ENCODE results near the gene IQCK.
"Not testable (repeated sequence)": the region's sequence is repeated elsewhere in the genome, so short reads cannot be mapped to it uniquely, and the experiment has no call there.

The IQCK gene

DNA sequence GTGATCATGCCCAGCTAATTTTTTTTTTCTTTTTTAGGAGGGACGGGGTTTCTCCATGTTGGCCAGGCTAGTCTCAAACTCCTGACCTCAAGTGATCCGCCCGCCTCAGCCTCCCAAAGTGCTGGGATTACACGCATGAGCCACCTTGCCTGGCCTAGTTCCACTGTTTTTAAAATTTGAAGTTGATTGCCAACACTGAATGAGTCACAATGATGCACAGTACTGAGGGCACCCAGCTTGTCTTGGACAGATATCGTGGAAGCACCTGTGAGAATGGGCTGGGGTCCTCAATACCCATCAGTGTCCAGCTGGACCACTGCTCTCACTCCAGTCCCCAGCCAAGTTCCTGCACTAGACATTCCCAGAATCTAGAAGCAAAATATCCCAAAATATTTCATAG, 2.5 kb upstream of the IQCK start:
- intact Hi-C loops (cut with DNase I): loop anchor here (5.0 kb wide), 2 partner anchors 158 to 167 kb away; partner anchors contain the start of genes GPRC5B and VPS35L
- no peak for DNase-seq

DNA sequence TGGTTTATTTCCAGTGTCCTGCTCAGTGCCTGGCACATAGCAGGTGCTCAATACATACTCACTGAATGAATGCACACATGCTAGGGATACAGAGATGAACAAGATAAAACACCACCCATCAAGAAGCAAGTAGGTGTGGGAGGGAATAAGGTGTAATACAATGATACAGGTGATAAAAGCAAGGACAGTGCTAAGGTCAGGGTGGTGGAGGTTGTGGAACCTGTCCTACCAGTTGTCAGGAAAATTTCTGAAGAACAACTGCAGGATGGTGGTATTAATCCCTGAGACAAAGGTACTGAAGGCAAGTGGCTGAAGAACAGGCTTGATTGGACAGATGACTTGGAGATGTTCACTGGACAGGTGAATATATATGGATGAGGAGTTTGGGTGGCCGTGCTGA, 1.9 kb upstream of the IQCK start:
- intact Hi-C loops (cut with DNase I): loop anchor here (5.0 kb wide), 2 partner anchors 159 to 166 kb away; partner anchors contain the start of genes GPRC5B and VPS35L
- no peak for DNase-seq

DNA sequence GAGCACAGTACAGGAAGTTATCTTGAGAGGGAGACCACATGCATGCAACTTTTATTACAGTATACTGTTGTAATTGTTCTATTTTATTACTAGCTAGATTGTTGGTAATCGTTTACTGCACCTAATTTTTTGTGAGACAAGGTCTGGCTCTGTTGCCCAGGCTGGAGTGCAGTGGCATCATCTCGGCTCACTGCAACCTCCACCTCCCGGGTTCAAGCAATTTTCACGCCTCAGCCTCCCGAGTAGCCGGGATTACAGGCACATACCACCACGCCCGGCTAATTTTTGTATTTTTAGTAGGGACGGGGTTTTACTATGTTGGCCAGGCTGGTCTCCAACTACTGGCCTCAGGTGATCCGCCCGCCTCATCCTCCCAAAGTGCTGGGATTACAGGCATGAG, 1.3 kb upstream of the IQCK start:
- intact Hi-C loops (cut with DNase I): loop anchor here (5.0 kb wide), 2 partner anchors 159 to 166 kb away; partner anchors contain the start of genes GPRC5B and VPS35L
- DNase-seq: not testable (repeated sequence)

DNA sequence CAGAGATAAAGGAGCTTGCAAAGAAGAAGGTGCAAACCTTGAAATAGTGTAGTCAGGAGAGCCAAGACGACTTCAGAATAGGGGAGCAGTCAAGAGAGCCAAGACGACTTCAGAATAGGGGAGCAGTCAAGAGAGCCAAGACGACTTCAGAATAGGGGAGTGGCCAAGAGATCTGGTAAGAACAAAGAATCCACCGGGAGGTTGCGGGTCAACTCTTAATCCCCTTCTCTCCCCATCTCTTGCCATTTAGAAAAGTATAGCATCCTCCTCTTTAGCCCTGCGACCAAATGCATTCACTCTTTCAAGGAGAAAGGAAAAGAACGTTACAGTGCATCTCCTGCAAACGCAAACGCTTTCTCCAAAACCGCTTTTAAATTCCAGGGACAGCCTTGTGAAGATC, 757 bp upstream of the IQCK start:
- DNase-seq: no peak
- intact Hi-C loops (cut with DNase I): loop anchor here (5.0 kb wide), 2 partner anchors 160 to 165 kb away; partner anchors contain the start of genes GPRC5B and VPS35L

DNA sequence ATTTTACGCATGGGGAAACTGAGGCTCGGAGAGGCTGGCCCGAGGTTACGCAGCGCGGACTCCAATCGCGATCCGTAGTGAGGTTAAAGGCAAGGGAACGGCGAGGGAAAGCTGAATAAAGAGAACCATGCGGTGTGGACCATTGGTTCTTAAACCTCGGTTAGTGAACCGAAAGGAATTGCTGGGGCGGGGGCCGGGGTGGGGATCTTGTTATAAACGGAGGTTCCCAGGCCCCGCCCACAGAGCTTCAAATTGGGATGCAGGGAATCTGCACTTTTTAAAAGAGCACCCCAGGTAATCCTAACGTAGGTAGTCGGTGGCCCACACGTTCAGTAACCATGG, 524 bp downstream of the IQCK start:
- intact Hi-C loops (cut with DNase I): loop anchor here (5.0 kb wide), 2 partner anchors 161 to 164 kb away; partner anchors contain the start of genes GPRC5B and VPS35L
- peak in 2 of 10 donors; percentile 45 to 77 for DNase-seq

DNA sequence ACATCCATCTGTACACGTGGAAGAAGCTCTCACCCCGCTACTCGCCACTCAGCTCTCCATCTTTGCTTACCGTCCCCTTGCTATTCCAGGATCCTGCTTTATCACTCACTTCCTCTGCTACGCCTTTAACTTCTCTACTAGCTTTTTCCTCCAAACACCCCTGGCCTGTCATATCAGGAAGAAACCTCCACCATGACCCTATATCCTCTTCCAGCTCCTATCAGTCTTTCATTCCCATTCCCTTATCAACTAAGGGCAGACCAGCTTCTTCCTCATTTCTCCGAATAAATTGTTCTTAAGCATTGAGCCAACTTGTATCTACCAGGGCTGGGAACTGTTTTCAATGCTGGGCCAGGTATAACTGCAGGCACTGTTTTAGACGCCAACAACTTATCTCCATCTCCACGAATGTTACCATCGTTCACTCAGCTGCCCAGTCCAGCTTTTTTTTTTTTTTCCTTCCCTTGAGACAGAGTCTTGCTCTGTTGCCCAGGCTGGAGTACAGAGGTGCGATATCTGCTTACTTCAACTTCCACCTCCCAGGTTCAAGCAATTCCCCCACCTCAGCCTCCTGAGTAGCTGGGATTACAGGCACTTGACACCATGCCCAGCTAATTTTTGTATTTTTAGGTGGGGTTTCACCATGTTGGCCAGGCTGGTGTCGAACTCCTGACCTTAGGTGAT, 4.3 kb downstream of the IQCK start:
- DNase-seq: no peak

DNA sequence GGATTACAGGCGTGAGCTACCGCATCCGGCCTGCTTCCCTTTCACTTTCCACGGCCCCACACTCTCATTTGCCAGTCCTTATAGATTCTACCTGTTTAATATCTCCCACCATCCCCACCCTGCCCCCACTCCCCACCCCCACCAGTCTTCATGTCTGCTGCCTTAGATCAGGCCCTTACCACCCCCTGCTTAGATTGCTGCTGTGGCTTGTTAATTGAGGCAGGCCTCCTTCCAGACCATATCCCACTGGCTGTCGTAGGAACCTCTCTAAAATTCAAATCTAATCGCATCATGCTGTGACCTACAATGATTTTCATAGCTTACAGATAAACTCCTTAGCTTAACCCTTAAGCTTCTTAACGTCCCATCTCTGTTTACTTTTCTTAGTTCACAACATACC, 4.9 kb downstream of the IQCK start:
- intact Hi-C loops (cut with DNase I): no loop called here
- no peak for DNase-seq

More for the DNA sequence above, 4.3 kb downstream of the IQCK start:
- intact Hi-C loops (cut with DNase I): no loop called here

DNA sequence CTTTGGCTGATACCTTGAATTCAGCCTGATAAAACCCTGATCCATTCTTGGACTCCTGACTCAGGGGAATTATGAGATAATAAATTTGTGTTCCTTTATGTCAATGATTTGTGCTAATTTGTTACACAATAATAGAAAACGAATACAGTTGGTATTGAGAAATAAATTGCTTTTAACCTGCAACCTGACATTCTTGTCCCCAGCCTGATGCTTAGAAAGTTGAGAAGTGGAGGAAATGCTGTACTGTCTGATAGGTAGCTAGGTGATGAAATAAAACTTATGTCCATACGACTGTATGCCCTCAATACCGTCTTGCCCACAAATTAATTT, 10.5 kb downstream of the IQCK start:
- no peak for DNase-seq
- intact Hi-C loops (cut with DNase I): no loop called here

DNA sequence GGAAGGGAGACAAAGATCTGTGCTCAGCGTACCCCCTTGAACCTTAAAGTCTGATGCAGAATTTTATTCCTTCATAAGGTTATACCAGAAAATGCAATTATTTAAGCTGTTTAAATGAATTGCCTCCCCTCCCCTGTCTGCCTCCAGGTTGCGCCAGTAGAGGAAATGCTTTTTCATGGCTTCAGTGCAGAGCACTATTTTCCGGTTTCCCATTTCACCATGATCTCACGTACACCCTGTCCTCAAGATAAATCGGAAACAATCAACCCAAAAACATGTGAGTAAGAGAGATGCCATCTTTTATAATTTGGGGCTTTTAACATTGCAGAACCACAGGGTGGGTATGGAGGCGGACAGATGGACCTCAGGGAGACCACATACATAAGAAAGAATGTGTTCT, 15.5 kb downstream of the IQCK start:
- intact Hi-C loops (cut with DNase I): no loop called here
- no peak for DNase-seq

DNA sequence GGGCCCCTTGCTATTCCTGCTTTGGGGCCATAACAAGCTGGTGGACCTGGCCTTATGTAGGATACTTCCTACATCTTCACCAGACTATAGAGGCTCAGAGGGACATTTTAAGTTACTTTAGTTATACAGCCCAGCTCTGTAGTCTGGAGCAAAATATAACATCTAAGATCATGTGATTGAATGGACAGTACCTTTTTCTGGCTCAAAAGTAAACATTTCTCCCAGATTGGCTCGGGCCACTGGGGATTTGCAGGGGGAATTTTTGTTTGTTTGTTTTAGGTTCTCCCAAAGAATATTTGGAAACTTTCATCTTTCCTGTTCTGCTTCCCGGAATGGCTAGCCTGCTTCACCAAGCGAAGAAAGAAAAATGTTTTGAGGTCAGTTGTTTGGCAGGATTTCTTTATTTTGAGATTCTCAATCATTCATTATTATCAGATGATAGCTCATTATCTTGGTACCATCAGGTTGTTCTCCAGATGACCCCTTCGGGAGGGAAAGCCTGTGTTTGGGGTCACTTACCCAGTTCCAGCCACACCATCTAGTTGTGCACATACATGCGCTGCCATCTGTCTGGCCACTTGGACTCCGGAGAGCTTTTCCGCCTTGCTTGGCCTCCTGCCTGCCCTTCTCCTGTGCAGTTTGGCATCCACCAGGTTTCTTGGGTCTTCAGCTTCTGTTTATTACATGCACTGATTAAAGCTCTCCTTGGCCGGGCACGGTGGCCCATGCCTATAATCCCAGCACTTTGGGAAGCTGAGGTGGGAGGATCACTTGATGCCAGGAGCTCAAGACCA, 17.2 kb downstream of the IQCK start:
- intact Hi-C loops (cut with DNase I): no loop called here
- peak in 1 of 10 donors; percentile 72 for DNase-seq

DNA sequence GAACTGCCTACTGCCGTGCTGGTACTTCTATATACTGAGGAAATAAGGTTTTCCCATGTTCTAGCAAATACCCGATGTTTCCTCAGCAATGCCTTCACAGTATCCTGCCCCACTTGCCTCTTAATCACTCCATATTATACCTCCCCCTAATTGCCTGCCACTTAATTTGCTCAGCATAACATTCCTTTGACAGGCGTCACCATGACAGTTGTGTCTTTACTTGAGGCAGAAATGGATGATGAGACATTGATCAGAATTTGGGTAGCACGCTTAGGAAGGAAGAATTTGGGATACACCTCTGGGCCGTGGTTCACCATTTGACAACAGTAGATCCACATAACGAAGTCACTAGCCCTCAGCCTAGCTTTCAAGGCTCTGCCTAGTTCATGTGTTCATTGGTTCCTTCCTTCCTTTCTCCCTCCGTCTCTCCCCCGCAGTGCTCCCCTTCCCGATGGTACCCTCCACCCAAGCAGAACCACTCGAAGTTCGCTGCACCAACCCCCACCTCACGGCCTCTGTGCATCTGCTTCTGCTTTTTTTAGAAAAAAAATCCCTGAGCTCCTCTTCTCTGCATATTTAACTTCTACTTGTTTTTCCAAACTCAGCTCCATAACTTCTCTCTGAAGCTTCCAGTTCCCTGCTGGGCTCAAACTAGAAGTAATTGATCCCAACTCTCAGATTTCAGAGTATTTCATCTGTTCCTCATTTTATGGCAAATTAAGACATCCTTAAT, 19.4 kb downstream of the IQCK start:
- peak in 1 of 10 donors; percentile 57 for DNase-seq
- intact Hi-C loops (cut with DNase I): no loop called here

DNA sequence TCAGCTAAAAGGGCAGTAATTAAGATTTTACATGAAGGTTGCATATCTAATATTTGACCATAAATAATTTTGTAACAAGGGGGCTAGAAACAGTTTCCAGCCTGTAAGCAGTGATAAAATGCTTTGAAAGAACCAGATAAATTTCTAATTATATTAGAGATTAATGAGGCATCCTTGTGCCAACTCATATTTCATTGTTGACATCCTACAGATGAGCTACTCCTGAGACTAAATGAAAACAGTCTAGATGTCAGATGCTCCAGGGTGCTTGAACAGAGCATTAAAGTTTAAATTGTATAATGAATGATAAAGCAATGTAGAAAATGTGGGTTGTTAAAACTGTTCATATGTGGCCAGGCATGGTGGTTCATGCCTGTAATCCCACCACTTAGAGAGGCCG, 23.3 kb downstream of the IQCK start:
- no peak for DNase-seq
- intact Hi-C loops (cut with DNase I): no loop called here

DNA sequence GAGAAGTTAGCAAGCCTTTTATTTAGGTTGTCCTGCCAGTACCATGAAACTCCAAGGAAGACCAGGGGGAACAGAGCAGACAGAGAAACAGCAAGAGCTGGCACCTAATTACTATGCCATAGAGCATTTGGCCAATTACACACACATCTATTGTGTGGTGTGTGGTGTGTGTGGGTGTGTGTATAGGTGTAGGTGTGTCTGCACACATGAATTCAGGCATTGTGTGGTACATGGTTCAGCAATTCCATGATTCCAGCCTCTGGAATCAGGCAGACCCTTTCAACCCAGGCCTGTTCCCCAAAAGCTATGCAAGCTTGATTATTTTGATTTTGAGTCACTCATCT, 25.7 kb downstream of the IQCK start:
- DNase-seq: no peak
- intact Hi-C loops (cut with DNase I): no loop called here

DNA sequence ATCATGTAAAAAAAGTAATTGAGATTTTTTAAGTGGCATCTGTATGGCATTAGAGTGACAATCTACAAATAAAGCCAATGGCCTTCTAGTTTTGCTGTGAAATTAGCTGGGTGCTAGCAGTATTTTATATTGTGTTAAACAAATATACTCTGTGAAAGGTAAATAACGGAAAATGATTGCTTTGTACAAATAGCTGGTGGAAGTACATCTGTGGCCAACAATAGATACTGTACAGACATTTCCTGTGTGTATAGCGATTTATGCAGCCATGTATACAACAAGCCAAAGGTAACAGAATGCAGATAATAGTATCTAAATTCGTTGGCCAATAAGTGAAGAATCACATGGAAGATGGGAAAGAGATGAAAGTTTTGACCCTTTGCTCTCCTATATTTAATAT, 26.6 kb downstream of the IQCK start:
- no peak for DNase-seq
- intact Hi-C loops (cut with DNase I): no loop called here

DNA sequence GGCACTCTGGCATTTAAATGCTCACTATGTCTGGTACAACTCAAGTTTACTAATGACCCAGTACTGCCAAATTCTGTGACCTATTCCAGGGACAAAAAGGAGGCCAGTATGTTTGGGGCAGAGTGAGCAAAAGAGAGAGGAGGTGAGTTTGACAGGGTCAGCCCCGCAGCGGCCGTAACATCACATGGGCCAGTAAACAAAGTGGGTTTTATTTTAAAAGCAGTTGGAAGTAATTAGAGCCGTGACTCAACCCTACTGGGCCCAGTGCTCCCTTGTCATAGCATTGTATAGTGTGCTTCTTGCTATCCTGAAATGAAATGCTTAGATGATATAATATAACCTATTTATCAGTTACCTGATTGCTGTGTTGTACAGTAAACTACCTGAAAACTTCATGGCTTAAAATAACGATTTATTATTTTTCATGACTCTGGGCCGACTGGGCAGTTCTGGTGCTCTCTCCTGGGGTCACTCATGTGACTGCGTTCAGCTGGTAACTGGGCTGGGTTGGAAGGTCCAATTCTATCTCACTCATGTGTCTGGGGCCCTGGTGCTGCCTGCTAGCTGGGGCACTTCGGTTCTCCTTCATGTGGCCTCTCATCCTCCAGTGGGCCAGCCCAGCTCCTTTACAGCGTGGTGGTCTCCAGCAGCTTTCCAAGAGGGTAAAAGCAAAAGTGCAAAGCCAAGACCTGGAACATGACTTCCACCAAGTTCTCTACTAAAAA, 27.4 kb downstream of the IQCK start:
- intact Hi-C loops (cut with DNase I): no loop called here
- DNase-seq: peak in 1 of 10 donors; percentile 55

DNA sequence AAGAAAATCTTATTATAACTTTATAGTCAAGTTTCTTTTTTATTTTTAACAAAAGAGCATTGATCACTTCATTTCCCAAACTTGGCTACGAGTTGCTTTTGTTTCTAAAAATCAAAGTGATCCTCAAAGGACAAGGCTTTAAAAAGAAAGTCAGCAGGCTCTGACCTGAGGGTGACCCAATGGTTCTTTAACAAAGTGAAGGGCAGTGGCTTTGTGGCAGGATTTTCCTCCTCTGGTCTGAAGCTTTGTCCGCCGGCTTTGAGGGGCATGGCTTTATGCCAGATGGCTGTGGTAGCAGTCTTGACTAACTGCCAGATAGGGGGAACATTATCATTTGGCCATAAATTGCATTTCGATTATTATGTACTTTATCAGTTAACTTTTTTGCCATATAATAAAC, 28.5 kb downstream of the IQCK start:
- intact Hi-C loops (cut with DNase I): no loop called here
- peak in 1 of 10 donors; percentile 63 for DNase-seq

DNA sequence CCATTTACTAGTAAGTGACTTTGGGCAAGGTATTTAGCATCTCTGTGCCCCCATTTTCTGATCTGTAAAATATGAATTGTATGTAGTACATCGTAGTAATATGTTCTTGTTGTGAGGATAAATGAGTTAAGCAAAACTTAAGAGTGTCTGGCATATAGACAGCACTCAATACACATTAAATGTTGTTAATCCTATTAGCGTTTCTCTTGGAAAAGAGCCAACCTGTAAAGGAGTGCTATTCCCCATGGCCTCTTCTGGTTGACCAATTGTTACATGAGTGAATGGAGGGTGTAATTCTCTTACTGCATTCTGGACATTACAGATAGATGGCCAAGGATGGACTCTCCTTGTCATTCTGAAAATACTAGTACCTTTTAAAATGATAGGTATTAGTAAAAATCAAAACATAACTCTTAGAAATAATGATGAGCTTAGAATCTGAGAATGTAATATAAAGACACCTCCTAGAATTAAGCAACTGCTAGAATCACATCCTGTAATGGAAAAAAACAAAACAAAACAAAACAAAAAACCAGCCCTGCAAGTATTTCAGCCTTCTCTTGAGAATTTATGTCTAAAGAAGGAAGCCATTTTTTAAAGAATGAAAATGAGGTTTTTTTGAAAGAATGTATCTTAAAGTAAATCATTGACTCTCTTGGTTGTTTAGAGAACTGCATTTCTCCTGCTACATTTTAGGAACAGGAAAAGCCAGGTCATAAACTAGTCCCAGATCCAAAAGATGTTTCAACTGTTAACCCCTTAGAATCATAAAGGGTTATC, 30.5 kb downstream of the IQCK start:
- intact Hi-C loops (cut with DNase I): no loop called here
- DNase-seq: no peak

DNA sequence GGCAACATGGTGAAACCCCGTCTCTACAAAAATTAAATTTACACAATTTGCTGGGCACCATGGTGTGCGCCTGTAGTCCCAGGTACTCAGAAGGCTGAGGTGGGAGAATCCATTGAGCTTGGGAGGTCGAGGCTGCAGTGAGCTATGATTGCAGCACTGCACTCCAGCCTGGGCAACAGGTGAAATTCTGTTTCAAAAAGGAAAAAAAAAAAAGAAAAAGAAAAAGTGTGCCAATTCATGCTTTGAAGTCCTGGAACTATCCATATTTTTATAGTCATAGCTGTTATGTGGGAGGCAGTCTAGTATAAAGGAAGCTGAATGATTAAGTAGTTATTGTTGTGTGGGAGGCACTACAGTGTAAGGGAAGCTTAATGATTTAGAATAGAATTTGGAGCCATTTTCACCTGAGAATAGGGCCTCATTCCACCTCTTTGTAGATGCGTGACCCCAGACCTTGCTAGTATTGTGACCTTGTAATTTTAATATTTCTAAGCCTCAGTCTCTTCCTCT, 31.6 kb downstream of the IQCK start:
- intact Hi-C loops (cut with DNase I): loop anchor here (10.0 kb wide), 1 partner anchor 85 kb away; no protein-coding TSS in a partner anchor
- no peak for DNase-seq

All from posterior cingulate gyrus (tissue), 11 donors.